A673 (cell line): Measurements from ENCODE around the gene GPD2. TPM values are rescaled to one million over a fixed set of nuclear protein-coding genes. Genes with fewer than 3 reads are reported as not detected.

ENCODE experiments used
- BruUV-seq: library from RNA; stranded (reverse); fragments of 400-500 nt; replicated peaks from 2 replicates; lab custom pipeline; 2021; lab: Mats Ljungman, UMichigan
- CTCF ChIA-PET: fragments of 300-600 bp; sonication (Branson Sonifier 250); formaldehyde crosslinking; loops from one replicate; lab custom pipeline; 2022; ENCODE audit warnings: antibody characterized with exemption; lab: Charles Lee
- POLR2A ChIA-PET: fragments of 300-600 bp; sonication (Branson Sonifier 250); formaldehyde crosslinking; loops from one replicate; lab custom pipeline; 2022; ENCODE audit warnings: antibody characterized with exemption; ENCODE audit not compliant: low non-redundant PET; lab: Charles Lee
- DNase-seq: peaks from one replicate; pipeline ENCODE4 v3.0.0-alpha.2; 2015; ENCODE audit warnings: low spot score
- H3K27ac ChIP-seq: fragments of 200-600 bp; sonication (generic); 2 replicates; pipeline ENCODE4 v1.5.1; 2016; ENCODE audit warnings: mixed run types, low read depth, mild to moderate bottlenecking, mixed read lengths, antibody characterized with exemption, low read length; ENCODE audit not compliant: poor library complexity, severe bottlenecking
- H3K27me3 ChIP-seq: fragments of 200-600 bp; sonication (generic); replicated peaks from 2 replicates; pipeline ENCODE4 v1.6.1; 2017; ENCODE audit warnings: mixed run types, low read depth, mild to moderate bottlenecking, mixed read lengths, antibody characterized with exemption, low read length; ENCODE audit not compliant: insufficient read depth, poor library complexity
- H3K36me3 ChIP-seq: fragments of 200-600 bp; sonication (generic); 2 replicates; pipeline ENCODE4 v1.6.1; 2016; ENCODE audit warnings: mixed run types, mild to moderate bottlenecking, mixed read lengths, antibody characterized with exemption, low read length; ENCODE audit not compliant: insufficient read depth, poor library complexity, severe bottlenecking
- H3K4me1 ChIP-seq: fragments of 200-600 bp; sonication (generic); 2 replicates; pipeline ENCODE4 v1.6.1; 2017; ENCODE audit warnings: mixed run types, mild to moderate bottlenecking, mixed read lengths, antibody characterized with exemption, low read length; ENCODE audit not compliant: insufficient read depth, poor library complexity, severe bottlenecking
- H3K4me3 ChIP-seq: fragments of 200-600 bp; sonication (generic); 2 replicates; pipeline ENCODE4 v1.5.1; 2016; ENCODE audit warnings: low read depth, mixed run types, mild to moderate bottlenecking, mixed read lengths, low read length; ENCODE audit not compliant: poor library complexity, severe bottlenecking
- H3K9me3 ChIP-seq: fragments of 200-600 bp; sonication (generic); 2 replicates; pipeline ENCODE4 v1.6.1; 2016; ENCODE audit warnings: mixed run types, low read depth, mild to moderate bottlenecking, mixed read lengths, antibody characterized with exemption, low read length; ENCODE audit not compliant: poor library complexity, severe bottlenecking
- EZH2 ChIP-seq: fragments of 200-600 bp; sonication (generic); IDR thresholded peaks from 2 replicates; pipeline ENCODE4 v1.6.1; 2017; ENCODE audit warnings: borderline replicate concordance, low read depth, mild to moderate bottlenecking, mixed read lengths, antibody characterized with exemption, low read length; ENCODE audit not compliant: poor library complexity, severe bottlenecking
- intact Hi-C: fragments of 100-400 bp; cut with micrococcal nuclease; formaldehyde crosslinking; loops from one replicate; pipeline ENCODE4 v1.10.0; 2022; ENCODE audit not compliant: unreplicated experiment
- total RNA-seq: library from RNA; stranded (reverse); gene quantifications from 2 replicates; pipeline ENCODE4 v1.2.3, GENCODE V29; 2021
- TF ChIP-seq, protein P1 (sequence below): fragments of 300-800, 200-600 bp; sonication (generic); conservative IDR thresholded peaks from 2 replicates; pipeline ENCODE4 v1.5.1; 2017; ENCODE audit warnings: low read depth, mild to moderate bottlenecking, antibody characterized with exemption, low read length, moderate library complexity, mixed read lengths

The GPD2 gene
- total RNA-seq, 1 experiment from 2014 or later: 39.4 TPM

GRCh38 chr2:156589381-156590079 is 153.4 kb downstream of the GPD2 start:
- CTCF ChIA-PET: interaction anchor here (1.0 to 1.1 kb wide), 2 partner anchors 255 to 1212 kb away, joined by 3 to 7 read pairs; no protein-coding TSS in a partner anchor
- POLR2A ChIA-PET: no interaction called here
- Histone ChIP-seq H3K4me3 (no peak overlapping the region), H3K27me3 (no peaks in the 10 kb centered on the region), H3K9me3 (no peaks in the 10 kb centered on the region), H3K4me1 (no peaks in the 10 kb centered on the region), H3K27ac (no peak overlapping the region), H3K36me3 (no peaks in the 10 kb centered on the region)
- BruUV-seq: no TSS peak
- TF ChIP-seq, protein P1, sequence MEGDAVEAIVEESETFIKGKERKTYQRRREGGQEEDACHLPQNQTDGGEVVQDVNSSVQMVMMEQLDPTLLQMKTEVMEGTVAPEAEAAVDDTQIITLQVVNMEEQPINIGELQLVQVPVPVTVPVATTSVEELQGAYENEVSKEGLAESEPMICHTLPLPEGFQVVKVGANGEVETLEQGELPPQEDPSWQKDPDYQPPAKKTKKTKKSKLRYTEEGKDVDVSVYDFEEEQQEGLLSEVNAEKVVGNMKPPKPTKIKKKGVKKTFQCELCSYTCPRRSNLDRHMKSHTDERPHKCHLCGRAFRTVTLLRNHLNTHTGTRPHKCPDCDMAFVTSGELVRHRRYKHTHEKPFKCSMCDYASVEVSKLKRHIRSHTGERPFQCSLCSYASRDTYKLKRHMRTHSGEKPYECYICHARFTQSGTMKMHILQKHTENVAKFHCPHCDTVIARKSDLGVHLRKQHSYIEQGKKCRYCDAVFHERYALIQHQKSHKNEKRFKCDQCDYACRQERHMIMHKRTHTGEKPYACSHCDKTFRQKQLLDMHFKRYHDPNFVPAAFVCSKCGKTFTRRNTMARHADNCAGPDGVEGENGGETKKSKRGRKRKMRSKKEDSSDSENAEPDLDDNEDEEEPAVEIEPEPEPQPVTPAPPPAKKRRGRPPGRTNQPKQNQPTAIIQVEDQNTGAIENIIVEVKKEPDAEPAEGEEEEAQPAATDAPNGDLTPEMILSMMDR: peak; percentile 61
- no peak for TF ChIP-seq EZH2
- intact Hi-C loops: loop anchor here (1.0 to 10.0 kb wide), 6 partner anchors 254 to 1221 kb away; no protein-coding TSS in a partner anchor
- DNase-seq: peak; percentile 56

DNA sequence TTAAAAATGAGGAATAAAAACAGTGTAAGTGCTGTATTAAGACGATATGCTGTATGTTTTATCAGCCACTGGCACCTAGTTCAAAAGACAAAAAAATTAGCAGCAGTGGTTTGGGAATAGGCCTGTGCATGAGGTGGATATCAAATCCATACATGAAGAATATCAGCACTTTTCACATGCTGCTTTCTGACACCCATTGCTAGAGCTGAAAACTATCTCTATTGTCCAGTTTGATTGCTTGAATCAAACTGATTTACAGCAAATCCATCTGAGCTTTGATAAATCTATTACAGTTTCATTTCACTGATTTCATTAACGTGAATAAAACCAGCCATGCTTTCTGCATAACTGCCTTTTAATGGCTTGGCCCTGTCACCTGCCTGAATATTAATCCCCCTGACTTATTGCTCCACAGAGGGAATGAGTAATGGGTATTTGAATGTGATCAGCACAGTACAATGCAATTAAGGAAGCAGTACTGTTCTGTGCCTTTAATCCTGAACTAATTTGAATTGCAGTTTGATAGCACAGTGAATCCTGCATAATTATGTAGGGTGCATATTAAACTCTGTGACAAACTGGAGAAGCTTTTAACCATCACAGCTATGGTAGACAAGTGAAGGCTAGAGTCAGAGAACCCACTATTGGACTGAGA is 154.0 kb downstream of the GPD2 start:
- Histone ChIP-seq H3K4me3 (no peak overlapping the region), H3K27me3 (no peaks in the 10 kb centered on the region), H3K9me3 (no peaks in the 10 kb centered on the region), H3K27ac (no peak overlapping the region), H3K36me3 (no peaks in the 10 kb centered on the region), H3K4me1 (no peaks in the 10 kb centered on the region)
- intact Hi-C loops: loop anchor here (5.0 to 10.0 kb wide), 3 partner anchors 302 to 602 kb away; no protein-coding TSS in a partner anchor
- CTCF ChIA-PET: interaction anchor here (1.0 to 1.1 kb wide), 2 partner anchors 255 to 1213 kb away, joined by 3 to 7 read pairs; no protein-coding TSS in a partner anchor
- POLR2A ChIA-PET: no interaction called here
- no TSS peak for BruUV-seq
- no peak for DNase-seq
- TF ChIP-seq, protein P1: no peak

DNA sequence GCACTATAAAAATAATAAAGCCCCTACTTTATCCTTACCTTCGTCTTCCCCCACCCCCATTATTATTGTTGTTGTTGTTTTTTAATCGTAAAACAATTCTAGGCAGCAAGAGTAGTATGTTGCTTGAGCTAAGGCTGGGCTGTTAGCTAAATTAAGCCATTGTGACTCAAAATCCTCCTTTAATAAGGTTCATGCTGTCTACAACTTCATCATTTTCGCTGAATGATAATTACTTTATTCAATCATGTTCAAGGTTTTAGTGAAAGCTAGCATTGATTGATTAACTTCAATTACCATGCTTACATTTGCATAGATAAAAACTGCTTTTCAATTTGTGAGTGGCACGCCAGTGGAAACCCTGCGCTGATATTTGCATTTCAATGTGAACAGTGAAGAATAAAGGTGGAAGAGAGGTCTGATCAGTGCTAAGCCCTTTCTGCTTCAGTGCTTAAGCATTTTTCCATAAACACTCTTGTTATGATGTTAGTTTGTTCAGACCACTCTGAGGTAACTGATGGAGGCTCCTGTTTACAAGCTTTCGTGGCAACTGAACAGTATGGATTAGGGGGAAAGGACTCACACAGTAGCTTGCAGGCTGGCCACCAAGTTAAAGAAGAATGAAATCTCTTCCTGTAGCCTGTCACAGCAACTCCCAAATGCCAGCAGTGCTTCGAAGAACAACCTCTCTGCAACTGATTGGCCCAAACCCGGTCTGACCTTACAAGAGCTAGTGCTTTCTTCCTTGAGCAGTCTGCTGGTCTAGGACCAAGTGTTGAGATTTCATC is 156.8 kb downstream of the GPD2 start:
- no peak for DNase-seq
- ChIA-PET POLR2A (no interaction called here), CTCF (no interaction called here)
- H3K27ac ChIP-seq: no peak overlapping the region
- no peaks in the 10 kb centered on the region for H3K4me1 ChIP-seq
- no peaks in the 10 kb centered on the region for H3K9me3 ChIP-seq
- TF ChIP-seq, protein P1: no peak
- TF ChIP-seq EZH2: no peak
- H3K36me3 ChIP-seq: no peaks in the 10 kb centered on the region
- intact Hi-C loops: loop anchor here (5.0 to 10.0 kb wide), 3 partner anchors 299 to 599 kb away; no protein-coding TSS in a partner anchor
- no peak overlapping the region for H3K4me3 ChIP-seq
- no TSS peak for BruUV-seq
- no peaks in the 10 kb centered on the region for H3K27me3 ChIP-seq
